Endothelial cell of umbilical vein (primary cell): Measurements from ENCODE around the gene TMEM63B. TPM values are rescaled to one million over a fixed set of nuclear protein-coding genes. Genes with fewer than 3 reads are reported as not detected.
A peak's percentile ranks its signal among the peaks of the same experiment; 100 is the strongest.

Experiments used
- BruUV-seq: library from RNA; stranded (reverse); fragments of 400-500 nt; replicated peaks from 2 replicates; lab custom pipeline; 2021; lab: Mats Ljungman, UMichigan
- CTCF ChIA-PET: fragments of 300-600, 350-600 bp; sonication (Branson Sonifier 250); formaldehyde crosslinking; loops from one replicate; lab custom pipeline; 2021; ENCODE audit warnings: antibody characterized with exemption, inconsistent platforms; lab: Charles Lee
- POLR2A ChIA-PET: fragments of 300-600, 350-600 bp; sonication (Branson Sonifier 250); formaldehyde crosslinking; loops from one replicate; lab custom pipeline; 2021; ENCODE audit warnings: antibody characterized with exemption, inconsistent platforms; lab: Charles Lee
- DNase-seq: peaks from one replicate; pipeline ENCODE4 v3.0.0-alpha.2; 2011; ENCODE audit warnings: low read depth, low spot score
- FAIRE-seq: peaks from 2 replicates; lab custom pipeline; 2011; peaks lifted over from hg19 to GRCh38; lab: Jason Lieb, UNC
- H2AFZ ChIP-seq: 2 replicates; pipeline ENCODE4 v1.6.0; 2012; ENCODE audit warnings: low read depth, low read length, control low read depth, inconsistent platforms
- H3K27ac ChIP-seq: 2 replicates; pipeline ENCODE4 v1.5.1; 2011; ENCODE audit warnings: low read depth, mild to moderate bottlenecking, control low read depth, low read length, moderate library complexity; ENCODE audit not compliant: insufficient read depth
- H3K27me3 ChIP-seq, 2 experiments: 2 replicates each; pipeline versions ENCODE4 v1.6.0 to v1.6.1; 2011; ENCODE audit warnings: low read length in 2 of 2, mixed read lengths in 1 of 2; ENCODE audit not compliant: control insufficient read depth in 2 of 2, insufficient read depth in 2 of 2
- H3K36me3 ChIP-seq, 2 experiments: 2 replicates in 1 of 2; 3 replicates in 1 of 2; pipeline ENCODE4 v1.5.1; 2011; ENCODE audit warnings: low read length in 2 of 2, mild to moderate bottlenecking in 1 of 2, moderate library complexity in 1 of 2; ENCODE audit not compliant: control insufficient read depth in 2 of 2, insufficient read depth in 2 of 2; ENCODE audit errors: extremely low read depth in 1 of 2
- H3K4me1 ChIP-seq: 3 replicates; pipeline ENCODE4 v1.5.1; 2011; ENCODE audit warnings: mild to moderate bottlenecking, low read length; ENCODE audit not compliant: control insufficient read depth, insufficient read depth; ENCODE audit errors: extremely low read depth
- H3K4me2 ChIP-seq: 2 replicates; pipeline ENCODE4 v1.6.1; 2011; ENCODE audit warnings: low read length, control low read depth, mixed read lengths; ENCODE audit not compliant: insufficient read depth
- H3K4me3 ChIP-seq, 3 experiments: fragments of 200-600 bp in 1 of 3; sonication (generic), shearing (Covaris generic) in 1 of 3; replicated peaks in 1 of 3; 2 replicates each; pipeline ENCODE4 v1.5.1; 2011 to 2016; ENCODE audit warnings: control low read depth in 3 of 3, low read length in 3 of 3, mild to moderate bottlenecking in 2 of 3, inconsistent platforms in 1 of 3, low read depth in 1 of 3, moderate library complexity in 1 of 3; ENCODE audit not compliant: insufficient read depth in 1 of 3
- H3K79me2 ChIP-seq: 2 replicates; pipeline ENCODE4 v1.6.0; 2012; ENCODE audit warnings: low read length, inconsistent platforms; ENCODE audit not compliant: control insufficient read depth, insufficient read depth
- H3K9ac ChIP-seq: replicated peaks from 2 replicates; pipeline ENCODE3; 2011; ENCODE audit warnings: low read length, control low read depth; ENCODE audit not compliant: insufficient read depth; ENCODE audit errors: extremely low read depth
- H3K9me1 ChIP-seq: replicated peaks from 3 replicates; pipeline ENCODE4 v1.6.0; 2011; ENCODE audit warnings: mild to moderate bottlenecking, low read length; ENCODE audit not compliant: control insufficient read depth, insufficient read depth; ENCODE audit errors: extremely low read depth
- H3K9me3 ChIP-seq: replicated peaks from 2 replicates; pipeline ENCODE4 v1.5.1; 2012; ENCODE audit warnings: low read length, inconsistent platforms; ENCODE audit not compliant: control insufficient read depth, insufficient read depth
- H4K20me1 ChIP-seq: replicated peaks from 2 replicates; pipeline ENCODE3; 2011; ENCODE audit warnings: mild to moderate bottlenecking, low read length; ENCODE audit not compliant: control insufficient read depth, insufficient read depth; ENCODE audit errors: extremely low read depth
- CTCF ChIP-seq, 2 donors: IDR thresholded peaks; 1 replicate in 1 of 2; 2 replicates in 1 of 2; pipeline ENCODE4 v1.5.1; 2011; ENCODE audit warnings: low read length in 2 of 2, mild to moderate bottlenecking in 2 of 2, moderate library complexity in 2 of 2, control low read depth in 1 of 2, inconsistent platforms in 1 of 2, low read depth in 1 of 2; ENCODE audit not compliant: insufficient read depth in 1 of 2; ENCODE audit errors: extremely low read depth in 1 of 2
- EZH2 ChIP-seq: IDR thresholded peaks from 2 replicates; pipeline ENCODE4 v1.6.1; 2012; ENCODE audit warnings: borderline replicate concordance, low read depth, mild to moderate bottlenecking, moderate library complexity, low read length, inconsistent platforms; ENCODE audit not compliant: severe bottlenecking
- FOS ChIP-seq: IDR thresholded peaks from 2 replicates; pipeline ENCODE4 v1.6.1; 2011; ENCODE audit warnings: mild to moderate bottlenecking, low read length, moderate library complexity, borderline replicate concordance; ENCODE audit not compliant: insufficient read depth
- GATA2 ChIP-seq: IDR thresholded peaks from 2 replicates; pipeline ENCODE4 v1.7.0; 2011; ENCODE audit warnings: low read depth, mild to moderate bottlenecking, moderate library complexity, mixed read lengths, low read length; ENCODE audit not compliant: insufficient read length, insufficient read depth
- JUN ChIP-seq: IDR thresholded peaks from 2 replicates; pipeline ENCODE4 v1.6.1; 2011; ENCODE audit warnings: borderline replicate concordance, low read depth; ENCODE audit not compliant: insufficient read length, insufficient read depth
- MAX ChIP-seq: IDR thresholded peaks from 2 replicates; pipeline ENCODE4 v1.6.1; 2011; ENCODE audit not compliant: insufficient read depth, insufficient read length
- MYC ChIP-seq: IDR thresholded peaks from one replicate; pipeline ENCODE4 v1.6.1; 2011; ENCODE audit warnings: mild to moderate bottlenecking, low read depth, low read length
- POLR2A ChIP-seq: IDR thresholded peaks from 2 replicates; pipeline ENCODE4 v1.6.1; 2012; ENCODE audit warnings: low read depth, mild to moderate bottlenecking, control low read depth, low read length
- POLR2AphosphoS5 ChIP-seq: IDR thresholded peaks from 2 replicates; pipeline ENCODE4 v1.6.1; 2012; ENCODE audit warnings: low read depth, mild to moderate bottlenecking, control low read depth, low read length, moderate library complexity; ENCODE audit not compliant: insufficient read depth
- dilution Hi-C: fragments of 300-500 bp; cut with MboI; formaldehyde crosslinking; loops from one replicate; pipeline ENCODE4 v1.15.0; 2019; ENCODE audit warnings: low sequenced_read_pairs; ENCODE audit not compliant: extremely low pct_ligation_motif_present
- intact Hi-C: fragments of 100-400 bp; cut with micrococcal nuclease; formaldehyde crosslinking; loops from one replicate; pipeline ENCODE4 v1.10.0; 2022
- polyA plus RNA-seq, 4 experiments: library from polyadenylated mRNA; depleted of rRNA in 3 of 4; stranded (reverse) in 3 of 4; unstranded in 1 of 4; fragments of >200 nt; gene quantifications; 2 replicates each; pipeline versions ENCODE4 v1.2.1 to v1.2.3, GENCODE V29; 2011 to 2012; ENCODE audit warnings: missing spikeins in 1 of 4
- total RNA-seq: library from RNA; stranded (reverse); gene quantifications from 2 replicates; pipeline ENCODE4 v1.2.3, GENCODE V29; 2021

TMEM63B gene
- total and polyA plus RNA-seq, 2 donors (not counting 3 experiments of a cell fraction or from before 2014, with no cell fraction given), result 49.7 to 56.1 TPM

GRCh38 chr6:44102527-44102926 lies 24.8 kb upstream of the TMEM63B start:
- H3K79me2 ChIP-seq, result no peaks in the 10 kb centered on the region
- H3K27me3 ChIP-seq, result no peaks in the 10 kb centered on the region
- ChIA-PET CTCF (interaction anchor here (0.6 to 2.7 kb wide), 3 partner anchors 10 to 49 kb away, joined by 4 to 6 read pairs (median 5); partner anchors contain the start of genes MRPL14 and TMEM63B), POLR2A (interaction anchor here (0.7 kb wide), 1 partner anchor 144 kb away, joined by 6 read pairs; the partner anchor contains the start of gene HSP90AB1)
- H3K9ac ChIP-seq, result no peak overlapping the region
- FAIRE-seq (no peak), DNase-seq (no peak)
- H4K20me1 ChIP-seq, result no peaks in the 10 kb centered on the region
- BruUV-seq, result no TSS peak
- H3K4me2 ChIP-seq, result no peak overlapping the region
- no peaks in the 10 kb centered on the region for H3K9me1 ChIP-seq
- H3K36me3 ChIP-seq, result peaks cover 4% of the 10 kb centered on the region in 2 experiments
- intact Hi-C loops, result no loop called here
- TF ChIP-seq MYC, result no peak
- no peak for TF ChIP-seq POLR2AphosphoS5
- no peak for TF ChIP-seq JUN
- no peak for TF ChIP-seq EZH2
- TF ChIP-seq FOS, result no peak
- dilution Hi-C loops, result loop anchor here (10.0 kb wide), 1 partner anchor 132 kb away; no protein-coding TSS in a partner anchor
- H3K4me1 ChIP-seq, result peaks cover 37% of the 10 kb centered on the region
- H3K4me3 ChIP-seq, result no peak overlapping the region
- no peak overlapping the region for H3K27ac ChIP-seq
- H3K9me3 ChIP-seq, result no peaks in the 10 kb centered on the region
- no peak overlapping the region for H2AFZ ChIP-seq

- DNase-seq (peak; percentile 97), FAIRE-seq (peak; percentile 100)
- no peak overlapping the region for H3K4me3 ChIP-seq
- TF ChIP-seq MAX (no peak), POLR2A (peak; percentile 84), GATA2 (peak; percentile 51), JUN (peak; percentile 96), FOS (peak; percentile 72), CTCF (IDR thresholded peaks at IDR 0.05; ENCODE audit: extremely low read depth in 1 of 2, insufficient read depth in 1 of 2, low read depth in 1 of 2, low read length in 2 of 2) (no peak), POLR2AphosphoS5 (peak; percentile 99), EZH2 (no peak), MYC (peak; percentile 57)
- CTCF ChIA-PET, result interaction anchor here (0.7 to 1.7 kb wide), 6 partner anchors 8 to 46 kb away, joined by 3 to 4 read pairs (median 4); no protein-coding TSS in a partner anchor
- peaks cover 37% of the 10 kb centered on the region for H3K4me1 ChIP-seq
- no peaks in the 10 kb centered on the region for H3K27me3 ChIP-seq
- peak overlapping the region; percentile 89 for H3K27ac ChIP-seq
- H2AFZ ChIP-seq, result no peak overlapping the region
- H3K4me2 ChIP-seq, result peak overlapping the region; percentile 76
- no peaks in the 10 kb centered on the region for H3K9me1 ChIP-seq
- intact Hi-C loops (loop anchor here (1.0 kb wide), 5 partner anchors 12 to 133 kb away; partner anchors contain the start of genes MRPL14 and TMEM63B), dilution Hi-C loops (loop anchor here (10.0 kb wide), 1 partner anchor 130 kb away; no protein-coding TSS in a partner anchor)
- POLR2A ChIA-PET, result interaction anchor here (0.9 kb wide), 1 partner anchor 23 kb away, joined by 4 read pairs; the partner anchor contains the start of genes MRPL14 and TMEM63B
- H3K36me3 ChIP-seq, result peaks cover 4 to 10% of the 10 kb centered on the region in 2 experiments
- BruUV-seq, result no TSS peak
- no peaks in the 10 kb centered on the region for H4K20me1 ChIP-seq
- peak overlapping the region; percentile 54 for H3K9ac ChIP-seq
- no peaks in the 10 kb centered on the region for H3K9me3 ChIP-seq
- H3K79me2 ChIP-seq, result no peaks in the 10 kb centered on the region
Observed at GRCh38 chr6:44104481-44105021, 22.8 kb upstream of the TMEM63B start.
